ENCODE data around the gene NAA80. TPM values are rescaled to one million over a fixed set of nuclear protein-coding genes. Genes with fewer than 3 reads are reported as not detected.

The NAA80 gene
- total and polyA plus RNA-seq, 2 of the 8 experiments (the other 6 are each of a cell fraction or from before 2014, with no cell fraction given) = 11.3 to 16.7 TPM

GRCh38 chr3:50321336-50322114, 22.3 kb upstream of the NAA80 start (continued):
- TF ChIP-seq CTCF (IDR thresholded peaks at IDR 0.05; ENCODE audit: control extremely low read depth in 1 of 3, insufficient read depth in 1 of 3, low read depth in 1 of 3, low read length in 3 of 3) = peak in 2 of 3 experiments; percentile 69 to 71; a peak in 3 of 4 replicates
- TF ChIP-seq ATF2 (IDR thresholded peaks at IDR 0.05; ENCODE audit: low read length) = no peak
- TF ChIP-seq KDM4A (IDR thresholded peaks at IDR 0.05; ENCODE audit: low read depth, low read length, severe bottlenecking) = peak; percentile 11
- TF ChIP-seq SP4 (IDR thresholded peaks at IDR 0.05; ENCODE audit: low read length) = peak; percentile 76; the same call in 1 of the 2 replicates
- 0 out of 4 replicates have a peak, but pooled peaks of 1 of the 2 experiments have one; percentile 50 for TF ChIP-seq HDAC2 (IDR thresholded peaks at IDR 0.05; ENCODE audit: borderline replicate concordance in 1 of 2, low read depth in 2 of 2, low read length in 2 of 2)
- TF ChIP-seq CHD1 (IDR thresholded peaks at IDR 0.05; ENCODE audit: low read depth, low read length) = peak; percentile 94
- peak; percentile 82 for TF ChIP-seq TAF1 (IDR thresholded peaks at IDR 0.05; ENCODE audit: low read depth, low read length)
- TF ChIP-seq JUND (IDR thresholded peaks at IDR 0.05; ENCODE audit: low read length) = peak; percentile 96
- 0 out of 4 replicates have a peak, but pooled peaks of 1 of the 2 experiments have one; percentile 20 for TF ChIP-seq RAD21 (IDR thresholded peaks at IDR 0.05 in 1 of 2, conservative IDR thresholded peaks at IDR 0.05 in 1 of 2; ENCODE audit: low read depth in 2 of 2, low read length in 2 of 2)
- peak; percentile 41 for TF ChIP-seq E2F6 (IDR thresholded peaks at IDR 0.05)
- no peak for TF ChIP-seq ZNF274 (IDR thresholded peaks at IDR 0.05; ENCODE audit: borderline replicate concordance, extremely low read depth, low read length)
- no peak for TF ChIP-seq SRF (IDR thresholded peaks at IDR 0.05; ENCODE audit: low read depth, low read length)
- peak; percentile 41 for TF ChIP-seq MAX (IDR thresholded peaks at IDR 0.05)
- peak; percentile 57; the same call in 1 of the 2 replicates for TF ChIP-seq SP1 (IDR thresholded peaks at IDR 0.05; ENCODE audit: low read depth, low read length)
- peak; percentile 99 for TF ChIP-seq PHF8 (conservative IDR thresholded peaks at IDR 0.05; ENCODE audit: low read depth, low read length)

Data from H1 (cell line).